ENCODE results near the gene ZNF483.
"Not testable (repeated sequence)": the region's sequence is repeated elsewhere in the genome, so short reads cannot be mapped to it uniquely, and the experiment has no call there.

The ZNF483 gene

GRCh38 chr9:111615928-111616327, 90.9 kb downstream of the ZNF483 start:
- DNase-seq = no peak

DNA sequence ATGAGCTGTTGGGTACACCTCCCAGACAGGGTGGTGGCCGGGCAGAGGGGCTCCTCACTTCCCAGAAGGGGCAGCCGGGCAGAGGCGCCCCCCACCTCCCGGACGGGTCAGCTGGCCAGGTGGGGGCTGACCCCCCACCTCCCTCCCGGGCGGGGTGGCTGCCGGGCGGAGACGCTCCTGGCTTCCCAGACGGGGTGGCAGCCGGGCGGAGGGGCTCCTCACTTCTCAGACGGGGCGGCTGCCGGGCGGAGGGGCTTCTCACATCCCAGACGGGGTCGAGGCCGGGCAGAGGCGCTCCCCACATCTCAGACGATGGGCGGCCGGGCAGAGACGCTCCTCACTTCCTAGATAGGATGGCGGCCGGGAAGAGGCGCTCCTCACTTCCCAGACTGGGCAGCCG, 92.4 kb downstream of the ZNF483 start:
- DNase-seq = not testable (repeated sequence)

DNA sequence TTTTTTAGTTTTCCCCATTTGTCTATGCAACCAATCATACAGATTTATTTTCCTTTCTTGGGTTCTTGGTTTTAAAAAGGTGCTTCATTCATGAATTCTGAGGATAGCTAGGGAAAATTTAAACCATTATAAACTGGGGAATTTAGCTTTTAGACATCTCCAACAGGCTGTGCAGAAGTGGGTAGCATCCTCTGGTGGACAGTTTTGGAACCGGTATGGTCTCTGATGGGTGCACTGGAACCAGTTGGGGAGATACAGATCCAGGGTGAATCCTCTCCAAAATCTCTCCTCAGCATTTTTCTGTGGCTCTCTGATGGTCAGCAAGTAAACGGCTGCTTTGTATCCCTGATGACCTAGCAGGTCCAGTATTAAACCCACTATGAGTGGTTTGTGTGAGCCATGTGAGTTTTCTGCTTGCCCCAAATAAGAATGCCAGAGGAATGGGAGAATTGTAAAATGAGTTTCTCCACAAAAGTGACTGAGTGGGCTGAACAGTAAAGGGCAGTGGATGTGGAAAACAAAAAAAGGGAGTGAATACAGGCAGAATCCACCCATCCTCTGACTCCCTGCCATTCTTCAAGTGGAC, 97.0 kb downstream of the ZNF483 start:
- peak; percentile 18 to 23 for DNase-seq

- no peak for DNase-seq
Measured at GRCh38 chr9:111622626-111623025, 97.6 kb downstream of the ZNF483 start.
